Body of pancreas (tissue), 4 donors: Measurements from ENCODE around the gene TMEM187. TPM values are rescaled to one million over a fixed set of nuclear protein-coding genes. Genes with fewer than 3 reads are reported as not detected.

Experiments
- ATAC-seq: fragments of 150-250 bp; one replicate; pipeline ENCODE4 v1.9.1; 2016
- DNase-seq, 4 donors: peaks; one replicate each; pipeline ENCODE4 v3.0.0-alpha.2; 2019
- H3K27ac ChIP-seq, 4 donors: fragments of 200-600 bp; sonication (generic); 1 replicate in 3 of 4; 2 replicates in 1 of 4; pipeline versions ENCODE4 v1.5.1 to v1.6.1; 2016 to 2019; ENCODE audit warnings: mild to moderate bottlenecking in 1 of 4, mixed read lengths in 1 of 4, moderate library complexity in 1 of 4
- H3K27me3 ChIP-seq, 2 donors: fragments of 200-600 bp; sonication (generic); one replicate each; pipeline ENCODE4 v1.6.0; 2016; ENCODE audit warnings: mild to moderate bottlenecking in 1 of 2
- H3K36me3 ChIP-seq, 2 donors: fragments of 200-600 bp; sonication (generic); replicated peaks in 1 of 2; 2 replicates each; pipeline ENCODE4 v1.5.1; 2016; ENCODE audit warnings: low read depth in 2 of 2; ENCODE audit not compliant: insufficient read depth in 1 of 2
- H3K4me1 ChIP-seq: fragments of 200-600 bp; sonication (generic); one replicate; pipeline ENCODE4 v1.6.0; 2016
- H3K4me3 ChIP-seq, 2 donors: fragments of 200-600 bp; sonication (generic); 1 replicate in 1 of 2; 2 replicates in 1 of 2; pipeline ENCODE4 v1.5.1; 2016 to 2019
- H3K9me3 ChIP-seq, 3 donors: fragments of 200-600 bp; sonication (generic); 1 replicate in 2 of 3; 2 replicates in 1 of 3; pipeline ENCODE4 v1.5.1; 2016
- CTCF ChIP-seq, 7 experiments: fragments of 450-650 bp in 4 of 7; fragments of 200-600 bp in 3 of 7; sonication (generic) in 3 of 7; IDR thresholded peaks; one replicate each; pipeline ENCODE4 v1.5.1; 2016 to 2019; ENCODE audit warnings: antibody characterized with exemption in 7 of 7
- POLR2A ChIP-seq, 3 donors: fragments of 450-650 bp; IDR thresholded peaks; one replicate each; pipeline ENCODE4 v1.6.1; 2016; ENCODE audit warnings: antibody characterized with exemption in 3 of 3, mild to moderate bottlenecking in 2 of 3
- WGBS, 2 donors: methylation state at CpG; one replicate each; pipeline ENCODE4 v1.1.5; 2017; 5-methylcytosine and 5-hydroxymethylcytosine counted together
- intact Hi-C: fragments of 100-400 bp; cut with DNase I; formaldehyde crosslinking; loops from one replicate; pipeline ENCODE4 v1.15.1; 2023
- total RNA-seq, 2 donors: library from RNA; depleted of rRNA; stranded (reverse); fragments of >200 nt; gene quantifications; one replicate each; pipeline ENCODE4 v1.1.0, GENCODE V29; 2016

TMEM187 gene
- total RNA-seq, 2 donors from 2014 or later = 8.8 to 10.9 TPM

GRCh38 chrX:153948847-153949805 lies 23.4 kb upstream of the TMEM187 start:
- H3K36me3 ChIP-seq = peaks cover 4 to 6% of the 10 kb centered on the region in 2 donors
- H3K27ac ChIP-seq = no peak overlapping the region
- no peak for DNase-seq
- 67 to 74% methylated on average over 16 to 26 of the region's 30 CpGs for WGBS, 2 donors
- TF ChIP-seq POLR2A (IDR thresholded peaks at IDR 0.05) (no peak), CTCF (IDR thresholded peaks at IDR 0.05) (no peak)
- no peak overlapping the region for H3K4me3 ChIP-seq
- no peaks in the 10 kb centered on the region for H3K27me3 ChIP-seq
- ATAC-seq = no peak
- intact Hi-C loops = no loop called here
- no peaks in the 10 kb centered on the region for H3K9me3 ChIP-seq
- H3K4me1 ChIP-seq = no peaks in the 10 kb centered on the region

GRCh38 chrX:153950127-153950526 lies 22.4 kb upstream of the TMEM187 start:
- Histone ChIP-seq H3K36me3 (peaks cover 4 to 6% of the 10 kb centered on the region in 2 donors), H3K4me3 (no peak overlapping the region), H3K27ac (no peak overlapping the region), H3K27me3 (no peaks in the 10 kb centered on the region), H3K9me3 (no peaks in the 10 kb centered on the region), H3K4me1 (no peaks in the 10 kb centered on the region)
- ATAC-seq = no peak
- TF ChIP-seq POLR2A (IDR thresholded peaks at IDR 0.05) (no peak), CTCF (IDR thresholded peaks at IDR 0.05) (no peak)
- intact Hi-C loops = loop anchor here (5.0 kb wide), 1 partner anchor 188 kb away; the partner anchor contains the start of gene PLXNB3
- WGBS, 2 donors = 100% methylated on average over 1 of the region's 19 CpGs; no CpG with 5 or more reads in 1 of the 2 donors
- no peak for DNase-seq

- TF ChIP-seq CTCF (IDR thresholded peaks at IDR 0.05) (no peak), POLR2A (IDR thresholded peaks at IDR 0.05) (no peak)
- no peak overlapping the region for H3K27ac ChIP-seq
- ATAC-seq (no peak), DNase-seq (no peak)
- H3K4me1 ChIP-seq = no peaks in the 10 kb centered on the region
- WGBS, 2 donors = 86 to 94% methylated on average over 2 to 23 of the region's 28 CpGs
- no peaks in the 10 kb centered on the region for H3K9me3 ChIP-seq
- peaks cover 4 to 8% of the 10 kb centered on the region in 2 donors for H3K36me3 ChIP-seq
- no peaks in the 10 kb centered on the region for H3K27me3 ChIP-seq
- intact Hi-C loops = loop anchor here (5.0 kb wide), 1 partner anchor 190 kb away; the partner anchor contains the start of gene PLXNB3
- H3K4me3 ChIP-seq = no peak overlapping the region
Measured at GRCh38 chrX:153951683-153952372, 20.7 kb upstream of the TMEM187 start.

- H3K27me3 ChIP-seq = no peaks in the 10 kb centered on the region
- no peak for TF ChIP-seq CTCF (IDR thresholded peaks at IDR 0.05)
- no peak for TF ChIP-seq POLR2A (IDR thresholded peaks at IDR 0.05)
- no peak overlapping the region for H3K4me3 ChIP-seq
- intact Hi-C loops = loop anchor here (5.0 kb wide), 1 partner anchor 190 kb away; the partner anchor contains the start of gene PLXNB3
- 81 to 95% methylated on average over 3 to 19 of the region's 32 CpGs for WGBS, 2 donors
- H3K36me3 ChIP-seq = peaks cover 4 to 8% of the 10 kb centered on the region in 2 donors
- no peak for DNase-seq
- H3K9me3 ChIP-seq = no peaks in the 10 kb centered on the region
- H3K27ac ChIP-seq = no peak overlapping the region
- no peaks in the 10 kb centered on the region for H3K4me1 ChIP-seq
- ATAC-seq = no peak
Measured at GRCh38 chrX:153952373-153953026, 20.1 kb upstream of the TMEM187 start.
